GM03348 (cell line): ENCODE data around the gene GNG11.
"Not testable (repeated sequence)": the region's sequence is repeated elsewhere in the genome, so short reads cannot be mapped to it uniquely, and the experiment has no call there.

Experiments used
- DNase-seq: peaks from one replicate; pipeline ENCODE4 v3.0.0; 2012; ENCODE audit warnings: low spot score

The GNG11 gene

GRCh38 chr7:93921607-93922566 is at the start of gene GNG11:
GNG11 (plus strand) TSS chr7:93921735; CDS start chr7:93922138, 403 bp downstream.
- DNase-seq = peak; percentile 78

GRCh38 chr7:93873998-93874574 is 47.4 kb upstream of the GNG11 start:
- no peak for DNase-seq

- no peak for DNase-seq
Measured at GRCh38 chr7:93877742-93878141, 43.8 kb upstream of the GNG11 start.

DNA sequence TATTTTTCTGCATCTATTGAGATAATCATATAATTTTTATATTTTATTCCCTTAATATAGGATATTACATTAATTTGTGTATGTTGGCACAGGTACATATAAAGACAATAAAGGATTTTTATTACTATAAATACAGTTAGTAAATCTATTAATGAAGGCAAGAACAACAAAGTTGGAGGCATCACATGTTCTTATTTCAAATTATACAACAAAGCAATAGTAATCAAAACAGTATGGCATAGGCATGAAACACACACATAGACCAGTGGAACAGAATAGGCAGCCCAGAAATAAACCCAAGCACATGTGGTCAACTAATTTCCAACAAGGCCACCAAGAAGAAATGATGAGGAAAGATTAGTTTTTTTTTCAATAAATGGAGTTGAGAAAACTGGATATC is 42.2 kb upstream of the GNG11 start:
- no peak for DNase-seq

DNA sequence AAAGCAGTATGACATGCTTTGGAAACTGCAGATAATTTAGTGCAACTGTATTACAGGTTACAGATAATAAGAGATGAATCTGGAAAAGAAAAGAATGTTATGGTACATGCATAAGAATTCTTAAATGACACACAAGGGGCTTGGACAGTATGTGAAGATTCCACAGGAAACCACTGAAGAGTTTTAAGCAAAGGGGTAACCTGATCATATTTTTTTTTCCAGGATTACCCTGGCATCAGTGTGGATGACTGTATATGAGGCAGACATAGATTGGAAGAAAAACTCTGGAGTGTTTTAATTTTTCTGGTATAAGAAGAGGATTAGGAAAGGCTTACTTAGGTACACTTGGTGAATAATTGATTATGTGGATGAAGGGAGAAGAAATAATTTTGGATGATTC is 39.1 kb upstream of the GNG11 start:
- DNase-seq = no peak

GRCh38 chr7:93883078-93883916 is 38.2 kb upstream of the GNG11 start:
- DNase-seq = no peak

DNA sequence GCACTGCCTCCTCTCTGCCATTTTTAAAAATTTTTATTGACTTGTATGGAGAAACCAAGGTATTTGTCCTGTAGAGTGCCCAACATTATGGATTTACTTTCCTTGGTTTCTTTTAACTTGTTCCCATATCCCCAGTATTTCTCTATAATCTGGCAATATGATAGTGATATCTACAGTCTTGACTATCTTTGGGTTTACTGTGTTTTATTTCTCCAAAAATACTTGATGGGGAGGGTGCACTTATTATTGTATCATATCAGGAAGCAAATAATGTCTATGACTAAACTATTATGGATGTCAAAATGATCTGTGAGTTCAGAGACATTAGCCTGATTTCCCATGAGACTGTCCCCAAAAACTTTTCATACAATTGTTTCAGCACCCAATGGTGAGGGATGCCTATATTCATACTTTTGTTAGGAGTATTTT is 37.6 kb upstream of the GNG11 start:
- no peak for DNase-seq

- DNase-seq = no peak
Measured at GRCh38 chr7:93884541-93884940, 37.0 kb upstream of the GNG11 start.

GRCh38 chr7:93889261-93889660 is 32.3 kb upstream of the GNG11 start:
- peak; percentile 40 for DNase-seq

DNA sequence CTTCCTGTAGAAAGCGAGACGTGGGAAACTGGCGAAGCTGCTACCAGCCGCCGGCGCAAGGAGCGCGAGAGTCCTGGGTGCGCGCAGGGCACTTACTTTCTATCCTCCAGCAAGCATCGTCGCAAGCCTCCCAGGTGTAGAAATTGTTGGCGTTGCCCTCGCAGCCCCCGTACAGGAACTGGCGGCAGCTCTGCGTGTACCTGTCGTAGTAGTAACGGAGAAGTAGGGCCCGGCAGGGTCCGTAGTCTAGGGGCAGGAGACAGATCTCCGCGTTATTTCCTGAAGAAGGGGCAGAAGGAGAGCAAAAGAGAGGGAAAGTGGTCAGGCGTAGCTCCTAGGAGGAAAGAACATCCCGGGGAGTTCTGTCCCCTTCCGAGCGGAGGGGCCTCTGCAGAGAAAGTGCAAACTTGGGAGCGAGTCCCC is 31.5 kb upstream of the GNG11 start:
- DNase-seq = peak; percentile 62

GRCh38 chr7:93890464-93891068 is 31.0 kb upstream of the GNG11 start, which contains the start of gene TFPI2:
TFPI2 (minus strand) TSS chr7:93890753; CDS start chr7:93890678, 75 bp downstream.
- DNase-seq = peak; percentile 53

GRCh38 chr7:93894426-93894825 is 27.1 kb upstream of the GNG11 start:
- peak; percentile 19 for DNase-seq

- no peak for DNase-seq
Measured at GRCh38 chr7:93894966-93895640, 26.4 kb upstream of the GNG11 start.

DNA sequence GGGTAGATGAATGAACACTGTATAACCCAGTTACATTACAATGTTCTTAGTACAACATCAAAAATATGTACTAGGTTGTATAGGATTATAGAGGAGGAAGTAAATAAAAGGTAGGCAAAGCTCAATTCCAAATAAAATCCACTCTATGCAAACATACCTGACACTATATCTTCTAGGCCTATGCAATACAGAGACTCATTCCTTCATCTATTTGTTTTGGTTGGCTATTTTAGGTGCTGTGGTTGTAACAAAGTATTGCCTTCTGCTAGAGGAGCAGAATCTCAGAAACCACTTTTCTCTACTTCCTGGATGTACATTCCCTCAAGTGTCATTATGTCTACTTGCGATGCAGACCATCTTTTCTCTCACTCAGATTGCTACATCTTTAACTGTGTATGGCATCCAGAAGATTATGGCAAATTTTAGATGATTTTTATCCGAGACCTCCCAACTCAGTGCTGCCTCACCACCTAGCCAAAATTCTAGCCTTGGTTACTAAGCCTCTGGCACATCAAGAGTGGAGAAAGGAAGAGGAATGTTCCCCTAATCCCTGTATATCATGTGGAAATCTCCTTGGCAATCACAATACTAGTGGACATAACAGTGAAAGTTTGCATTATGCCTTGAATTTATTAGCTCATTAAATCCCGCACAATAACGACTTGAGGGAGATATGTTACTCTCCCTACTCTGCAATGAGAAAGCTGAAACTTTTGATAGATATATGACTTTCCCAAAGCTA is 25.5 kb upstream of the GNG11 start:
- DNase-seq = no peak

GRCh38 chr7:93897680-93898079 is 23.9 kb upstream of the GNG11 start:
- DNase-seq = no peak

DNA sequence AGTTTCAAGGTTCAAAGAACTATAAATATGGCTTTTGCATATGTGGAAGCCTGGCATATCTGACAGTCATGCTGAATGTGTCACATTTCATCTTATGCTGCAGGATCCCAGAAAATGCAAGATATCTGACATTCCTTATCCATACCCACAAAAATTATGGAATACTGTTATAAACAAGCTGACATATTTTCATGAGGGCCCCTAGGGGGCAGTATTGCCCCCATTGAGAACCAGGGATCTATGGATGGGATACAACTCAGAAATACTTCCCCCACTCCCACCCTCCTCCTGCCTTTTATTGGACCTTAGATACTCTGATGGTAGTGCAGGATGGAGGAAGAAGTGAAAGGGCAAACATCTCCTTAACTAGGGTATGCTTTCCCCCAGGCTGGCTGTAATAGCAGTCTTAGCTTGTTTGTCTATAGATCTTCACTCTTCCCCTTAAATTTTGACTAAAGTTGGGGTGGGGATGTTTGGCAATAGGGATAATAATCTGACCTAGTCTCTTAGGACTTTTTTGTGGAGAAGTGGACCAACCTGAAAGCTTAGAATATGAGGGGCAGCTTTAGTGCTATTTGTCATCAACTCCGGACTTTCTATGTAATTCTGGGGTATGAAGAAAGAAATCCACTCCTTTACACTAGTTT is 18.6 kb upstream of the GNG11 start:
- DNase-seq = peak; percentile 63

GRCh38 chr7:93906267-93906666 is 15.3 kb upstream of the GNG11 start, which contains the start of gene GNGT1:
GNGT1 (plus strand) TSS chr7:93906567; CDS start chr7:93906747, 180 bp downstream.
- no peak for DNase-seq

GRCh38 chr7:93910076-93910994 is 11.2 kb upstream of the GNG11 start:
- peak; percentile 34 for DNase-seq

DNA sequence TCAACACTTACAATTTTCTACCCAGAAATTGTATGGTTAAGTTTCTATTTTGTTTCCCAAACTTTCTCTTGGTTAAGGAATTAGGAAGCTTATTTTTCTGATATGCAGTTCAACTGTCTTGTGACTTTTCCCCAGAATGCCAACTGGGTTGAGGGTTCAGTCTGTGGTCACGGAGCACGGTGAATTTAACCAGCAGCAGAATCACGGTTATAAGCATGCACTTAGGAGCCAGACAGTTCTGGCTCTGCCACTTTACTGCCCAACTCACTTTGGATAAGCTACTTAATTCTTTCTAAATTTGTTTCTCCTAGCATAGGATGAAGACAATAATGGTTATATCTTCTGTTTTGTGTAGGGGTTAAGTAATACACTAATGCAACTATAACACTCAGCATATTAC is 10.3 kb upstream of the GNG11 start:
- not testable (repeated sequence) for DNase-seq
